Fibroblast of skin of abdomen (primary cell): ENCODE results near the gene FZD7. TPM values are rescaled to one million over a fixed set of nuclear protein-coding genes. Genes with fewer than 3 reads are reported as not detected.

Source experiments
- DNase-seq: peaks from one replicate; pipeline ENCODE4 v3.0.0-alpha.2; 2013
- polyA plus RNA-seq, 2 experiments: library from polyadenylated mRNA; unstranded; fragments of 120-200 nt; gene quantifications; one replicate each; pipeline ENCODE4 v1.2.1, GENCODE V29; 2013; ENCODE audit not compliant: insufficient read length in 2 of 2

FZD7 gene
- polyA plus RNA-seq (2013, experiment 1 of 2; ENCODE audit: insufficient read length): 158 TPM
- polyA plus RNA-seq (2013, experiment 2 of 2; ENCODE audit: insufficient read length): 158 TPM

GRCh38 chr2:202033317-202034248 lies at the start of gene FZD7:
Gene FZD7 (plus strand): TSS chr2:202033855. CDS start chr2:202034648, 793 bp downstream.
- peak; percentile 98 for DNase-seq

GRCh38 chr2:201984333-201984732 lies 49.3 kb upstream of the FZD7 start:
- no peak for DNase-seq

GRCh38 chr2:201984800-201985525 lies 48.7 kb upstream of the FZD7 start:
- no peak for DNase-seq

- DNase-seq: no peak
Observed at GRCh38 chr2:201985728-201986462, 47.8 kb upstream of the FZD7 start.

GRCh38 chr2:201986463-201986735 lies 47.3 kb upstream of the FZD7 start:
- no peak for DNase-seq

- no peak for DNase-seq
Observed at GRCh38 chr2:201987426-201987825, 46.2 kb upstream of the FZD7 start.

GRCh38 chr2:201990069-201990468 lies 43.6 kb upstream of the FZD7 start:
- no peak for DNase-seq

GRCh38 chr2:201992960-201993359 lies 40.7 kb upstream of the FZD7 start:
- no peak for DNase-seq

GRCh38 chr2:201994973-201995638 lies 38.5 kb upstream of the FZD7 start:
- DNase-seq: no peak

GRCh38 chr2:201996006-201996405 lies 37.6 kb upstream of the FZD7 start:
- DNase-seq: no peak

GRCh38 chr2:201996679-201997314 lies 36.9 kb upstream of the FZD7 start:
- no peak for DNase-seq

- peak; percentile 80 for DNase-seq
Observed at GRCh38 chr2:201999279-201999678, 34.4 kb upstream of the FZD7 start.

- DNase-seq: no peak
Observed at GRCh38 chr2:202001826-202002225, 31.8 kb upstream of the FZD7 start.

- no peak for DNase-seq
Observed at GRCh38 chr2:202002381-202002780, 31.3 kb upstream of the FZD7 start.

- no peak for DNase-seq
Observed at GRCh38 chr2:202005272-202005887, 28.3 kb upstream of the FZD7 start.

- DNase-seq: no peak
Observed at GRCh38 chr2:202006301-202006700, 27.4 kb upstream of the FZD7 start.

- no peak for DNase-seq
Observed at GRCh38 chr2:202007015-202007982, 26.4 kb upstream of the FZD7 start.

- DNase-seq: no peak
Observed at GRCh38 chr2:202007983-202008354, 25.7 kb upstream of the FZD7 start.

GRCh38 chr2:202009019-202009481 lies 24.6 kb upstream of the FZD7 start:
- no peak for DNase-seq

GRCh38 chr2:202009581-202009980 lies 24.1 kb upstream of the FZD7 start:
- DNase-seq: no peak
